ENCODE results near the gene KIF26A.
A peak's percentile ranks its signal among the peaks of the same experiment; 100 is the strongest.

KIF26A gene

GRCh38 chr14:104211741-104212140 lies 73.4 kb downstream of the KIF26A start:
- no peak for DNase-seq

GRCh38 chr14:104212206-104213095 lies 74.1 kb downstream of the KIF26A start:
- no peak for DNase-seq

- DNase-seq = no peak
These were observed 75.1 kb downstream of the KIF26A start for GRCh38 chr14:104213301-104214034.

- DNase-seq = no peak
These were observed 76.2 kb downstream of the KIF26A start for GRCh38 chr14:104214431-104215218.

GRCh38 chr14:104215706-104216334 lies 77.4 kb downstream of the KIF26A start:
- no peak for DNase-seq

- DNase-seq = no peak
These were observed 78.1 kb downstream of the KIF26A start for GRCh38 chr14:104216457-104216856.

GRCh38 chr14:104217486-104218360 lies 79.3 kb downstream of the KIF26A start:
- no peak for DNase-seq

- DNase-seq = no peak
These were observed 80.2 kb downstream of the KIF26A start for GRCh38 chr14:104218361-104219180.

- DNase-seq = no peak
These were observed 81.4 kb downstream of the KIF26A start for GRCh38 chr14:104219731-104220214.

GRCh38 chr14:104220215-104221070 lies 82.1 kb downstream of the KIF26A start:
- no peak for DNase-seq

- no peak for DNase-seq
These were observed 82.8 kb downstream of the KIF26A start for GRCh38 chr14:104221071-104221625.

GRCh38 chr14:104221636-104222369 lies 83.4 kb downstream of the KIF26A start:
- no peak for DNase-seq

- no peak for DNase-seq
These were observed 84.1 kb downstream of the KIF26A start for GRCh38 chr14:104222396-104223036.

GRCh38 chr14:104223101-104224041 lies 85.0 kb downstream of the KIF26A start:
- no peak for DNase-seq

GRCh38 chr14:104224131-104224505 lies 85.7 kb downstream of the KIF26A start:
- DNase-seq = no peak

- DNase-seq = peak; percentile 42
These were observed 86.3 kb downstream of the KIF26A start for GRCh38 chr14:104224506-104225277.
